Left lobe of liver (tissue), 2 donors: Measurements from ENCODE around the gene SAMSN1. TPM values are rescaled to one million over a fixed set of nuclear protein-coding genes. Genes with fewer than 3 reads are reported as not detected.
"Not testable (repeated sequence)": the region's sequence is repeated elsewhere in the genome, so short reads cannot be mapped to it uniquely, and the experiment has no call there.

Source experiments
- ATAC-seq: fragments of 200-7000 bp; cut with Tn5 transposase; one replicate; pipeline ENCODE4 v1.9.1; 2020; ENCODE audit warnings: mild to moderate bottlenecking, moderate library complexity
- DNase-seq: peaks from one replicate; pipeline ENCODE4 v3.0.0-alpha.2; 2020; ENCODE audit warnings: low spot score
- total RNA-seq: library from RNA; stranded (reverse); gene quantifications from one replicate; pipeline ENCODE4 v1.2.1, GENCODE V29; 2021
- donor health status: DM: no; HTN: no; CAD: no; lungs with moderate emphysema.
- donor health status: DM: no; HTN: yes; CAD: no.

The SAMSN1 gene
- total RNA-seq, 1 donor from 2014 or later = 1.6 TPM

- no peak for ATAC-seq
- DNase-seq = no peak
Observed at GRCh38 chr21:14533499-14534428, 12.4 kb downstream of the SAMSN1 start.

- no peak for DNase-seq
- ATAC-seq = no peak
Observed at GRCh38 chr21:14531757-14532316, 14.3 kb downstream of the SAMSN1 start.

- ATAC-seq = no peak
- DNase-seq = no peak
Observed at GRCh38 chr21:14530592-14530991, 15.5 kb downstream of the SAMSN1 start.

GRCh38 chr21:14528815-14529214, 17.3 kb downstream of the SAMSN1 start:
- peak; percentile 26 for ATAC-seq
- no peak for DNase-seq

- DNase-seq (no peak), ATAC-seq (no peak)
Observed at GRCh38 chr21:14527696-14528652, 18.1 kb downstream of the SAMSN1 start.

- ATAC-seq (no peak), DNase-seq (no peak)
Observed at GRCh38 chr21:14526836-14527695, 19.0 kb downstream of the SAMSN1 start.

GRCh38 chr21:14526199-14526598, 19.9 kb downstream of the SAMSN1 start:
- DNase-seq (no peak), ATAC-seq (no peak)

- no peak for DNase-seq
- peak; percentile 23 for ATAC-seq
Observed at GRCh38 chr21:14523234-14523633, 22.9 kb downstream of the SAMSN1 start.

- no peak for ATAC-seq
Observed at GRCh38 chr21:14522736-14523135, 23.4 kb downstream of the SAMSN1 start.

GRCh38 chr21:14520535-14520934, 25.6 kb downstream of the SAMSN1 start:
- ATAC-seq (peak; percentile 19), DNase-seq (no peak)

More at GRCh38 chr21:14522736-14523135, 23.4 kb downstream of the SAMSN1 start:
- DNase-seq = no peak

GRCh38 chr21:14519000-14519399, 27.1 kb downstream of the SAMSN1 start:
- ATAC-seq = no peak

GRCh38 chr21:14513804-14514203, 32.3 kb downstream of the SAMSN1 start:
- DNase-seq = no peak

More at GRCh38 chr21:14519000-14519399, 27.1 kb downstream of the SAMSN1 start:
- DNase-seq = no peak

GRCh38 chr21:14506859-14507457, 39.2 kb downstream of the SAMSN1 start:
- not testable (repeated sequence) for ATAC-seq, DNase-seq

More at GRCh38 chr21:14513804-14514203, 32.3 kb downstream of the SAMSN1 start:
- ATAC-seq = no peak

GRCh38 chr21:14500873-14501272, 45.2 kb downstream of the SAMSN1 start:
- DNase-seq (no peak), ATAC-seq (no peak)

- DNase-seq (no peak), ATAC-seq (no peak)
Observed at GRCh38 chr21:14499316-14499715, 46.8 kb downstream of the SAMSN1 start.

GRCh38 chr21:14497825-14498224, 48.3 kb downstream of the SAMSN1 start:
- no peak for ATAC-seq

GRCh38 chr21:14495075-14495474, 51.0 kb downstream of the SAMSN1 start:
- no peak for DNase-seq
- no peak for ATAC-seq

More at GRCh38 chr21:14497825-14498224, 48.3 kb downstream of the SAMSN1 start:
- no peak for DNase-seq

- ATAC-seq, DNase-seq: not testable (repeated sequence)
Observed at GRCh38 chr21:14494181-14494580, 51.9 kb downstream of the SAMSN1 start.

- no peak for DNase-seq
- ATAC-seq = no peak
Observed at GRCh38 chr21:14493731-14494130, 52.4 kb downstream of the SAMSN1 start.
